ENCODE data around the gene ADAMTSL3. TPM values are rescaled to one million over a fixed set of nuclear protein-coding genes. Genes with fewer than 3 reads are reported as not detected.

ADAMTSL3 gene
- total and polyA plus RNA-seq, 8 donors: 0.54 to 19.2 (median 6.1) TPM

GRCh38 chr15:83739629-83740028 is 85.7 kb downstream of the ADAMTSL3 start:
- TF ChIP-seq CTCF (IDR thresholded peaks at IDR 0.05): no peak
- intact Hi-C loops (cut with DNase I): no loop called here
- no peak overlapping the region for H3K4me3 ChIP-seq
- FAIRE-seq: no peak
- 65 to 95% methylated on average over 3 of the region's 3 CpGs for WGBS, 2 donors
- H3K36me3 ChIP-seq: no peaks in the 10 kb centered on the region
- H3K4me1 ChIP-seq: no peaks in the 10 kb centered on the region
- no peak for DNase-seq
- H3K27me3 ChIP-seq: no peaks in the 10 kb centered on the region
- no peak overlapping the region for H3K27ac ChIP-seq
- no peaks in the 10 kb centered on the region for H3K9me3 ChIP-seq
- ATAC-seq: no peak

- Histone ChIP-seq H3K27me3 (no peaks in the 10 kb centered on the region), H3K27ac (no peak overlapping the region), H3K4me1 (no peaks in the 10 kb centered on the region), H3K4me3 (no peak overlapping the region), H3K36me3 (no peaks in the 10 kb centered on the region), H3K9me3 (no peaks in the 10 kb centered on the region)
- intact Hi-C loops (cut with DNase I): no loop called here
- no peak for DNase-seq
- no peak for TF ChIP-seq CTCF (IDR thresholded peaks at IDR 0.05)
- FAIRE-seq: no peak
- WGBS, 2 donors: 88 to 90% methylated on average over 1 of the region's 1 CpG
- no peak for ATAC-seq
Measured at GRCh38 chr15:83745771-83746170, 91.8 kb downstream of the ADAMTSL3 start.

- no peak for TF ChIP-seq CTCF (IDR thresholded peaks at IDR 0.05)
- no peak for DNase-seq
- intact Hi-C loops (cut with DNase I): no loop called here
- ATAC-seq: peak in 1 of 4 donors; percentile 38
- no peaks in the 10 kb centered on the region for H3K36me3 ChIP-seq
- H3K9me3 ChIP-seq: no peaks in the 10 kb centered on the region
- no peaks in the 10 kb centered on the region for H3K4me1 ChIP-seq
- 73 to 77% methylated on average over 4 of the region's 4 CpGs for WGBS, 2 donors
- no peak overlapping the region for H3K27ac ChIP-seq
- no peak for FAIRE-seq
- H3K27me3 ChIP-seq: no peaks in the 10 kb centered on the region
- H3K4me3 ChIP-seq: no peak overlapping the region
Measured at GRCh38 chr15:83746231-83746630, 92.3 kb downstream of the ADAMTSL3 start.

- Histone ChIP-seq H3K27me3 (no peaks in the 10 kb centered on the region), H3K36me3 (no peaks in the 10 kb centered on the region), H3K4me3 (no peak overlapping the region), H3K4me1 (no peaks in the 10 kb centered on the region), H3K9me3 (no peaks in the 10 kb centered on the region), H3K27ac (no peak overlapping the region)
- intact Hi-C loops (cut with DNase I): no loop called here
- 54 to 57% methylated on average over 5 of the region's 5 CpGs for WGBS, 2 donors
- TF ChIP-seq CTCF (IDR thresholded peaks at IDR 0.05): no peak
- FAIRE-seq (no peak), ATAC-seq (peak in 3 of 4 donors; percentile 71 to 86 (median 78)), DNase-seq (no peak)
Measured at GRCh38 chr15:83747050-83747717, 93.3 kb downstream of the ADAMTSL3 start.

- H3K27ac ChIP-seq: no peak overlapping the region
Measured at GRCh38 chr15:83747718-83748110, 93.8 kb downstream of the ADAMTSL3 start.

More at GRCh38 chr15:83747718-83748110, 93.8 kb downstream of the ADAMTSL3 start:
- no peaks in the 10 kb centered on the region for H3K9me3 ChIP-seq
- H3K4me1 ChIP-seq: no peaks in the 10 kb centered on the region
- H3K36me3 ChIP-seq: no peaks in the 10 kb centered on the region
- ATAC-seq: no peak
- WGBS, 2 donors: 86 to 91% methylated on average over 5 of the region's 5 CpGs
- H3K27me3 ChIP-seq: no peaks in the 10 kb centered on the region
- no peak for FAIRE-seq
- intact Hi-C loops (cut with DNase I): no loop called here
- no peak for TF ChIP-seq CTCF (IDR thresholded peaks at IDR 0.05)
- no peak for DNase-seq
- H3K4me3 ChIP-seq: no peak overlapping the region
